COR-L47 (cell line): Measurements from ENCODE around the gene YY1.
A peak's percentile ranks its signal among the peaks of the same experiment; 100 is the strongest.
"Not testable (repeated sequence)": the region's sequence is repeated elsewhere in the genome, so short reads cannot be mapped to it uniquely, and the experiment has no call there.

ENCODE experiments used
- DNase-seq: peaks from one replicate; lab custom pipeline; 2025; lab: John Stamatoyannopoulos, UW

YY1 gene

DNA sequence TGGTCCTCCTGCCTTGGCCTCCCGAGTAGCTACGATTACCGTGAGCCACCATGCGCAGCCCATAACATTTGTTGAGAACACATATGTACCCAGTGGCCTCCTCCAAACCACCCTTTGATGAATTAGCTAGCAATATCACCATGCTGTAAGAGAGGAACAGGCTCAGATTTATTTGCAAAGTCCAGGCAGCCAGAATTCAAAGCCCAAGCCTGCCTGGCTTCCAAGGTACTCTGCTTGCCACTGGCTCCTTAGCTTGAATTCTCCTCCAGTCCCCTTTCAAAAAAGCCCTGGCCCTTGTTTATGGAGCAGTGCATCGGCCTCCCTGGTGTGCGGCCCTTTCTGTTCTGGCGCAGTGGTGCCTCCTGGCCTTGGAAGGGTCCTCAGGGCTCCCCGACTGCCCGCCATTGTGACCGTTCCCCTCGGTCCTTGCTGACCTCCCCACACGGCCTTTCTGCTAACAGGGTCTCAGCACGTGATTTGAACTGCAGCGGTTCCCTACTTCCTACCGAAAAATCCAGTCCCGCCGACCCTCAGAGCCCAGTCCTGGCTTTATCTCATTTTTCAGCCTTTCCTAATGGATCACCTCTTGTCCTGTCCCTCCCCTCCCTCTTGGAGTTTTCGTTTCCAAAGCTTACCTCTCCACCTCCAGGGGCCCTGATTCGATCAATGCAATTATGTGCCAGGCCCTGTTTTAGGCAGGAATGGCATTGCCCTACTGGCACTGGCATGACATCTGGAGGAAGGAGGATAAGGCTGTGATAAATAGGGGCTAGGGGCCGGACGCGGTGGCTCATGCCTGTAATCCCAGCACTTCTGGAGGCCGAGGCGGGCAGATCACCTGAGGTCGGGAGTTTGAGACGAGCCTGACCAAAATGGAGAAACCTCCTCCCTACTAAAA is 45.3 kb downstream of the YY1 start:
- DNase-seq = no peak

DNA sequence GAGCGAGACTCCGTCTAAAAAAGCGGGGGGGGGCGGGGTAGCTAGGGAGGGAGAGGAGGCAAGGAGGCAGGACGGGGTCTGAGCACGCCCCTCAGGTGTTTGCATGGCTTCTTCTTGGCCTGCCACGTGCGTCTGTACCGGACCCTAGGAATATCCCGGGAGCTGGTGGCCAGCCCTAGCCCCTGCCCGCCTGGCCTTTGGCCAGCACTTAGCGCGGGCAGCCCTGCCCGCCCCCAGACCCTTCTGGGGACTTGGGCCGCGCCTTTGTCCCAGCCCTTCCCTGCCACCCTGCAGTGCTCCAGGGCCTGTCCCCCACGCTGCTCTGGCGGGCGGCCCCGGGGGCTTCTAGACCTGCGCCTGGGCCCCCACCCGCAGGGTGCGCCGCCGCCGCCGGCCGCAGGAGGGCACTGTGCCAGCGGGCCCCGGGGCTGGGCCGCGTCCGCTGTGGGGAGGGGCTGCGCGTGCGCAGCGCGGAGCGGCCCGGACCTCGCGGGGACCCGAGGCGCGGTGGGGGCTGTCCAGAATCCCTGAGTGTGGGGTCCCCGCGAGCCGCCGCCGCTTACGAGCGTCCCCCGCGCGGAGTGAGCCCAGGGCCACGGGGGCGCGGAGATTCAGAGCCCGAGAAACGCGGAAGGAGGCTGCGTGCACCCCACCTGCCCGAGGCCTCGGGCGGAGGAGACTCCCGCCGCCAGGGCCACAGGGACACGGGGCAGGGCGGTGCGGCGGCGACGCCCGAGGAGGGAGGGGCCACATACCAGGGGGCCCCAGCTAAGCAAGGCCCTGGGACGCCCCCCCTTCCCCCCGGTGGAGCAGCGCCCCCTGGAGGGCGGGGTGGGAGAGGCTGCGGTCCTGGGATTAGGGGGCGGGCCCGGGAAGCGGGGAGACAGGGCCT is 46.3 kb downstream of the YY1 start:
- peak; percentile 74 for DNase-seq

DNA sequence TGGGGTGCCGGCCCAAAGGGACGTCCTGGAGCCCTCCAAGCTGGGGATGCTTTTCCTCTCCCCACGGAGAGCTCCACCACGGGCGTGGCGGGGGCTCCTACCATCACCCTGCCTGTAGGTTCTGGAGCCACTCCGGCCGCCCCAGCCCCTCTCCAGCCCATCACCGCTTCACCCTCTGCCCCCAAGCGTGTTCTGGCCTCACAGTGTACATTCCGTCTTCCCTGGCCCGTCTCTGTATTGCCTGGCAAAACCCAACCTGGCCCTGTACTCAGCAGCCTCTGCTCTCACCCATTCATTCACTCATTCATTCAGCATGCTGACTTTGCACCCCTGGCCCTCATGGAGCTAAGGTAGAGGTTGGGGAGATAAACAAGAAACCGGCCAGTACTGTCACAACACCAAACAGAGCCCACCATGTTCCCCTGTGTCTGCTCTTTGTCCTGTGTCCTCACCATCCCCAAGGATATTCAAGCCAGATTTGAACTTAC is 47.0 kb downstream of the YY1 start:
- no peak for DNase-seq

DNA sequence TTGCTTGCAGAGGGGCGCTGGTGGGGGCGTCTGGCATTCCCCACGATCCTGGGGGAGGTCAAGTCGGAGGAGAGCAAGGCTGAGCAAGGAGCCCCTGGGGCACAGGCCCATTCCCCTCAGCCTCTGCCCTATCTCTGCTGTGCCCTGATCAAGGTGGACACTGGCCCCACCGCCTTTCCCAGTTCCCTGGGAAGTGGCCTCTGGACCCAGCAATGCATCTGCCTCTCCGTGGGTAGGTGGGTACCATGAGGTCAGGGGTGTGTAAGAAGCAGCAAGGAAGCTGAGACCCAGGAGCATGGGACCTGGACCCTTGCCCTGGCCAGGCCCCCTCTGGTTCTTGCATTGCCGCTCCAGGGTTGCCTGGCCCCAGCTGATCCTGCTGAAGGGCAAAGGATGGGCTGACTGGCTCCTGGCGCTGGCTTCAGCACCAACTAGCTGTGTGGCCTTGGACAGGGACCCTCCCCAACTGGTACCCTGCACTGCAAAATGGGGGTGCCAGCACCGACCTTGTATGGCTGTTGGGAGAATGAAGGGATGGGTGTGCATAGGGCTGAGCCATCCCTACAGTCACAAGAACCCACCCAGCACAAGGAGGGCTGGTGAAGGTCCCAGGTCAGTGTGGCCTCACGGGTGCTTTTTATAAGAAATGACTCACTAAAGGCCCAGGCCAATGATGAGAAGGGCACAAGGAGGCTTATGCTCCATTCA is 47.7 kb downstream of the YY1 start:
- DNase-seq = no peak

DNA sequence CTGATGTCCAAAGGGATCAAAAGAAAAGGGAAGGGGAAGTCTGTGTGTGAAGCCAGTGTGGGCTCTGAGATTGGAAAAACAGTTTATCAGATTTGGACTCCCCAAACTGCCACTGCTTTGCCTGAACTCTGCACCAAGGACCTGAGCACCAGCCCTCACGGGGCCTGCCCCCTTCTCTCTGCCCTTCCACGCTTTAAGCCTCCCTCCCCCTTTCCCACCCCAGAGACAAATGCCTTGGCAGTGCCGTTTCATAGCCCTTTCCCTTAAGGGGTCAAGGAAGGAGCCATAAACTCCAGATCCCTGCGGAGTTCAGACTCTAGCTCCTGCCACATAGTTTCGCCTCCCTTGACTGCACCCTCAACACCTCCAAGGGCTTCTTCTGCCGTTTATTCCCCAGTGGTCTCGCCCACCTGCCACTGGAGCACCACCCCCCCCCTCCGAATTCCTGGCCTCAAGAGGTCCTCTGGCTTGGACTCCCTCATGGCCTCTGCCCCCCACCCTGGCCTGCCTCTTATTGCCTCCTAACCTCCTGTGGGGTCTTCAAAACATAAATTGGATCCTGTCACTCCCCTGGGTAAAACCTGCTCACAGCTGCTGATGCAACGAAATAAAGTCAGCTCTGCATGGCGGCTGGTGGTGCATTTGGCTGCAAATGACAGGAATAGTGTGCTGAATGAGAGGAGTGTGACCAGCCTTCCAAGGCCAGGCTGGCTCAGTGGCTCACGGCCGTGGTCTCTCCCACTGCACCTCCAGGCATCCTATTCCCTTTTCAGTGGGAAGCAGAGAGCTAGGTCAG is 48.5 kb downstream of the YY1 start:
- no peak for DNase-seq

DNA sequence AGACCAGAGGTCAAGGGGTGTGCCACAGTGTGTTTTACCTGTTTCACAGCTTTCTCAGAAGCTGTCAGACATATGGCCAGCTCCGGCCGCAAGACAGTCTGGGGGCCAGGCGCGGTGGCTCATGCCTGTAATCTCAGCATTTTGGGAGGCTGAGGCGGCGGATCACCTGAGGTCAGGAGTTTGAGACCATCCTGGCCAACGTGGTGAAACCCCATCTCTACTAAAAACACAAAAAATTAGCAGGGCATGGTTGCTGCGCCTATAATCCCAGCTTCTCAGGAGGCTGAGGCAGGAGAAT is 49.0 kb downstream of the YY1 start:
- DNase-seq = not testable (repeated sequence)

DNA sequence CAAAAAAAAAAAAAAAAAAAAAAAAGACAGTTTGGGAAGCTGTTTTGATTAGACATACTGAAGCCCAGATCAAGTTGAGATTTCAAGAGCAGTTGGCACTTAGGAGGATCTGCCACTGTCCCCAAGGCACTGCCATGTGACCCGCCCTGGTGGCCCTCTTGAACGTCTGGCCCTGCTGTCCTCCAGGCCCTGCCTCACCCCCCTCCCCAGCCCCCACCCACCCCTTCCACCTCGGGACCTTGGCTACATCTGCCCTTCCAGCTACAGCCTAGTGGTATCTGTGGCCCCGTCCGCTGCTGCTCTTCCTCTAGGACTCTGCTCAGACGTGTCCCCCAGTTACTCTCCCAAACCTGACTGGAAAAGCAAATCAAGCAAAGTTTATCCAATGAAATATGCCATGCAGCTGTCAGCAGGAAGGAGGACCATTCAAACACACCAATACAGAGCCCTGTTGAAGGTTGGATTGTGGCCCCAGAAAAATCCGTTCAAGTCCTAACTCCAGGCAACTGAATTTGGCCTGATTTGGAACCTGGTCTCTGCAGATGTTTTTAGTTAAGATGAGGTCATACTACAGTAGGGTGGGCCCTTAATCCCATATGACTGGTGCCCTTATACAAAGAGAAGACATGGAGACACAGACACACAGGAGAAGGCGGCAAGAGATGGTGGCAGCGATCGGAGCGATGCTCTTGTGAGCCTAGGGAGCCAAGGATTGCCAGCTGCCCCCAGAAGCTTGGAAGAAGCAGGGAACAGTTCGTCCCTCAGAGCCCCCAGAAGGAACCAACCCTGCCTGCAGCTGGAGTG is 49.6 kb downstream of the YY1 start:
- DNase-seq = no peak

DNA sequence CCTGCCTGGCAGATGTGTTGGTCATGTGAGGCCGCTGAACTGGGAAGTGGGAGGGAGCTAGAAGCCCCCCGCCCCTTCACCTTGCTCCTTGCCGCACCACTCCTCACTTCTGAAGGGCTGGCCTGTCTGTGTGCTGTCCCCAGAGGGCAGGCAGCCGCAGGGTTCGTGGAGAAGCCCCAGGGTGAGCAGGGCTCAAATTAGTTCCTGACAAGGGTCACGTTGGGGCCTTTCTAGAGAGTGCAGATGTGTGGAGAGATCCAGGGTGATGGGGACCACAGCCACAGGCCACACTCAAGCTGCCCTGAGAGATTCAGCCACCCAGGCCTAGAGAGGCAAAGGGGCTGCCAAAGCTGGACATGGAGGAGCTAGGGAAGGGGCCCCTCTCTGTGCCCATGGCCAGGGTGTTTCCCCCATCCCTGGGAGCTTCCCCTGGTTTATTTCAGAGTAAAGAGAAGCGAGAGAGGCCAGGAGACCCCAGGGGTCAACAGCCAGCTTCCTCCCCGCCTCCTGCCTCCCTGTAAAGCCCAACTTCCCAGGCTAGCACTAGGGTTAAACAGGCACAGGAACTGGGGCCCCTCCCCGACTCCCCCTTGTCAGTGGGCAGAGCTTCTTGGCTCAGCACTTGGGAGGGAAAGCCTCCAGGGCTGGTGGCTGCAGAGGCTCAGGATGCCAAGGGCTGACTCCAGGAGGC is 51.1 kb downstream of the YY1 start:
- DNase-seq = no peak

DNA sequence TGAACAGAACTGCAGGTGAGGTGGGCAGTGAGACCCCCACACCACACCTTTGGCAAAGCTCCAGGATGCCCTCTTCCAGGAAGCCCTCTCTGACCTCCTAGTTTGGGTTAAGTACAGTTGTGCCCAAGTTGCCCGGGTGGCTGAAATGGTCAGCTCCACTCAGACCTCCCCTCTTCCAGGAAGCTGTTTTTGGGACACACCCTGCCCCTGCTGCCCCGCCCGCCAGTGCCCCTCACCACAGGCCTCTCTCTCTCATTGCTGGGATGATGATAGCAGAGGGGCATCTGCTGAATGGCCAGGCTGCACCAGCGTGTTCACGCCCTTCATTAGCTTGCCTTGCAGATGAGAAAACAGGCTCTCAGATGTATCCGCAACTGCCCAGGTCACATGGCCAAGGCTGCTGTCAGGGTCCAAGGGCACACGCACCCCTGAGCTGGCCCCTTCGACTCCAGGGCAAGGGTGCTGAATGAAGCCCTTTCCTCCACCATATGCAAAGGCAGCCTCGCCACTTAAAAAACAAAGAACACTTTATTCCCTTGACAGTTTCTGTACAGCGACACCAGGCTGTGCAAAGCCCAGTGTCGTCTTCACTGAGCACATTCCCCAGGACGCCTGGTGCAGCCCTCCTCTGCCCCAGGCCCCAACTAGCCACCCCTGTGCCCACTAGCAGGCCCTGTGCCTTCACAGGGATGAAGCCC is 51.8 kb downstream of the YY1 start:
- no peak for DNase-seq

DNA sequence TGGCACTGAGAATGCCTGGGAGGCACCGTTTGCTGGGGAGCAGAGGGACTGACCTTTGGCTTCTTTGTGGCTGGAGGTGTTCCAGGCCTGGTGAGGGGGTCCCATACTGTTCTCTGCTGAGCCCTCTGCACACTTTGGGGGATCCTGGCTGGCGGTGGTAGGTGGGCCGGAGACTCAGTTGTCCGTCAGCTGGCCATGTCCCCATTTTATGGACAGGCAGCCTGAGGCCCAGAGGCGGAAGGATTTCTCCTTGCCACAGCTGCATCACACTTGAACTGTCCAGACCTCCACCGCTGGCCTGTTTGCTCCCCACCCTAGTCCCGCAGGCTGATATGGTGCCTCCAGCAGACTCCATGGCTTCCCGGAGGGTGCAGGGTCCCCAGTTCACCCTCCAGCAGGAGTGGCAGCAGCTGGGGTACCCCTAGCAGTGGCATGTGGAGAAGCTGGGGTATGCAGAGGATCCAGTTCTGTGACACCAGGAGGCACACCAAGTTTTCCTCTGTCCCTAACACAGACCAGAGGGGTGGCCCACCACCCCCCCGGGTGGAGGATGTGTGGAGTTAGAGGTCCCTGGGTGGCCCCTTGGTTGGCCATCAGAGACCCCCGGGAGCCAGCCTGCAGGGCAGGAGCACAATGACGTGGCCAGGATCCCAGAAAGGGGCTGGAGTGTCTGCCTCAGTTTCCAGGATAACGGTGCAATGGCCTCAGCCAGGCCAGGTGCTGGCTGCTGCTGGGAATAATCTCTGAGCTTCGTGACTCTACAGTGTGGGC is 52.5 kb downstream of the YY1 start:
- no peak for DNase-seq

DNA sequence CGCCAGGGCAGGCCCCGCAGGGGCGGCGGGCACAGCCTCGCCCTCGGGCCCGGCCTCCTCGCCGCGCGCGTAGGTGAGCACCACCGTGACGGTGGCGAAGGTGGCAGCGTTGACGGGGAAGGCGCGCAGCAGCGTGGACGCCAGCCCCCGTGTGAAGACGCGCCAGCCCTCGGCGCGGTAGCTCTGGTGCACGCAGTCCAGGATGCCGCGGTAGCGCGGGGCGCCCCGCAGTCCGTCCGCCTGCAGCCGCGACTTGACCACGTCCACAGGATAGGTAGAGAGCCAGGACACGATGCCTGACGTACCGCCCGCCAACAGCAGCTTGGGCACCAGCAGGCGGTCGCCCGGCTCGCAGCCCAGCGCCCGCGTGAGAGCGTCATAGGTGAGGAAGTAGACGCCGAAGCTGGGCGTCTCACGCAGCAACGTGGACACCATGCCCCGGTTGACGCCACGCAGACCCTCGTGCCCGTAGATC is 53.4 kb downstream of the YY1 start:
- DNase-seq = no peak

DNA sequence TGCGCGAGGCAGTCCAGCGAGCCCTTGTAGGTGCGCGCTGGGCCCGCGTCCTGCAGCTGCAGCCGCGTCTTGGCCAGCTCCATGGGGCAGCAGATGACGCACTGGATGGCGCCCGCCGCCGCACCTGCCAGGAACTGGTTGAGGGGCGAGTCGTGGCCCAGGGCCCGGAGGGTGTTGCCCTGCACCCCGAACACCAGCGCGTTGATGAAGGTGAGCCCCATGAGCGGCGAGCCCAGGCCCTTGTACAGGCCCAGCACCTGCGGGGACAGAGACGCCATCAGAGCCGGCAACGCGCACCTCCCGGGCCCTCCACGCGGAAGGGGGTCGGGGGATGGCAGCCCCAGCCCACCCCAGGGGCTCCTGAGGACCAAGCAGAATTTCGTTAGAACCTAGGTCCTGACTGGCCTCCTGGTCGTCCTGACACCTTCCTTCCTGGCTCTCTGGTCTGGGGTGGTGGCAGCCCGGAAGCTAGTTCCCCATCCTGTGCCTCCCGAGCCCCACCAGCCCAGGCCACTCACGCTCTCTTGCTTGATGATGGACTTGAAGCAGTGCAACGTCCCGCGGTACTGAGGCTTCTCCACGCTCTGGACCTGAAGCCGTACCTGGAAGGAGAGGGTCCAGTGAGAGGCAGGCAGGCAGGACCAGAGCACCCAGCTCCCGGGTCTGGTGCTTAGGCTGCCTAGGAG is 54.0 kb downstream of the YY1 start:
- no peak for DNase-seq

DNA sequence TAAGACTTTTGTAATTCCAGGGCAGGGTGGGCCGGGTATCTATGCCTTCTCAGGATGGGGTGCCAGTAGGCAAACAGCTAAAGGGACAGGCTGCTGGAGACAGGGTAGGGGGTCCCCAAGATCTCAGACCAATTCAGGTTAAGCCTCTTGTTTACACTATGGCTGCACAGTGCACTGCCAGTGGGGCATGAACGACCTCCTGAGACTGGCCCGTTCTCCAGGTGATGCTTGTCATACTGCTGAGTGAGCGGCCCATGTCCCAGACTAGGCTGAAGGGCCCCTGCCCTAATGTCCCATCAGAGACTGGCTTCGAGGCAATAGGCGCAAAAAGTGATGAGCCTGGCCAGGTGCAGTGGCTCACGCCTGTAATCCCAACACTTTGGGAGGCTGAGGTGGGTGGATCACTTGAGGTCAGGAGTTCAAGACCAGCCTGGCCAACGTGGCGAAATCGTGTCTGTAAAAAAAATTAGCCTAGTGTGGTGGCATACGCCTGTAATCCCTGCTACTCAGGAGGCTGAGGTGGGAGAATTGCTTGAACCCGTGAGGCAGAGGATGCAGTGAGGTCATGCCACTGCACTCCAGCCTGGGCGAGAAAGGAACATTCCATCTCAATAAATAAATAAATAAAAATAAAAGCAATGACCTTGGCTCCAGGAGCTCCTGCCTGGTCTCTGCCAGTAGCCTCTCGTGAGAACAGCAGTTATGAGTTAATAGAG is 54.7 kb downstream of the YY1 start:
- no peak for DNase-seq

DNA sequence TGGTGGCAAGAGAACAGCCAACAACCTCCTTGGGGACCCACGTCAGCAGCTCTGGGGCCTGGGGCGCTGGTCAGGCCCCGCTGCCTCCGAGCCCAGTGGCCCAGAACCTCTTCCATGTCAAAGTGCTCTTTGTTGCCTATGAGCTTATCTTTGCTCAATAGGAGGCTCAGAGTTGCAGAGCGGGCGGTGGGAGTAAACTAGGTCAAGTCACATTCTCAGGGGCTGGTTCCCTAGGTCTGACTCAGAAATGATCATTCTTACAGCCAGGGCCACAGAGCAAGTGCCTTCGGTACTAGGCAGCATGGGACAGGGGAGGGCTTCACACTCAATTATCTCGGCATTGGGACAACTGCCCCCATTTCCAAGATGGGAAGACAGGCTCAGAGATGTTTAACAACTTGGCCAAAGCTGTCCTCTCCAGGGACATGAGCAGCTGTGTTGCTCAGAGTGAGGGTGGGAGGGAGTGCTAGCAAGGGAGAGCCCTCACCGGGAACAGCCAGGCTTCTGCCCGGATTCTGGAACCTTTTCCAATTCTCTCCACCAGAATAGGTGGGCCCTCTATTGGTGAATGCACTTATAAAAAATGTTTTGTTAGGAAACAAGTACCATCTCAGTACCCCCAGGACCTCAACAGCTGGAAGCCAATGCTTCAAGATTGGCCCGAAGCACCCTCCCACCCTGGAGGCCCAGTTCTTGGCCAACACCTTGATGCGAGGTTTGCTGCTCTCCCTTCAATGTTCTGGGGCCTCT is 55.4 kb downstream of the YY1 start:
- no peak for DNase-seq

DNA sequence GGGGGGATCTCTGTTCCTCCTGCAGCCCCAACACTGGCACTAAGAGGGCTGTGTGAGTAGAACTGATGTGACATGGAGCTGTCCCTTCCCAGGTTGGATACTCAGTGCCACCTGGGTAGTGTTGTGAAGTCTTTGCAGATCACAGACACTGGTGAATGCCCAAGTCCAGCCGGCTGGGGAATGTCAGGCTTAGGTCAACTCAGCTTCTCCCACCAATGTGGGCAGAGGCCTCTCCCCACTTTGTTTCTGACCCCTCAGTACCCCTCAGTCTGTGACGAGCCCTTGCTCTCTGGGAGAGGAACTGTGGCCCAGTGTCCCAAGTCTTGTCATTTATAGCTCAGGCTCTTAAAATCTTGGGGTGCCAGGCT is 56.0 kb downstream of the YY1 start:
- DNase-seq = no peak

DNA sequence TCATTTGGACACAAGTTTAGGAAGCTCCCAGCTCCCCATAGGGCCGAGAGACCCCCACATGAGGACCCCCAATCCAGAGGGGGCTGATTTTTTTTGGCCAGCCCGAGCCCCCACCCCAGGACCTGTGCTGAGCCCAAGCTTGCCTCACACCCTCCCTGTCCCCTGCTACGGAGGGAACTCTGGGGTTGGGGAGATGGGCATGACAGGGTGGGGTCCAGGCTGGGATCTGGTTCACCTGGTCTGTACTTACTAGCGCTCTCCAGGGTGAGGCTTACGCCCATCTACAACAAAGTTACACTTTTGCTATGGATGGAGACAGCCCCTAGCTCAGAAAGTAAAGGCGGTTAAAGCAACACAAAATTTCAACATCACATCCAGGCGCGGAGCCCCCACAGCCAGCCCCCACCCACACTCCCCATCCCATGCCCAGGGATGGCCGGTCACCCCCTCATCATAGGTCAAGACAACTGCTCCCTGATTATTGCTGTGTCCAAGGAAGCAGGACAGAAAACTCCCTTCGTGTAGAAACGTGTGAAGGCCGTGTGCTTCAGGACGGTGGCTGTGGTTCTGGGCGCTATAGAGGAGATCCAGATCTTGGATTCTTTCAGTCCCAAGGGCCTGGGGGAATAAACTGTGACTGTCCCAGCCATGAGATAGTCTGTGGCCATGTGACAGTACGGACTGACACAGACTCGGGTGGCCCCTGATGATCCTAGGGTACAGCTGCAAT is 56.6 kb downstream of the YY1 start:
- no peak for DNase-seq
